BJ (cell line): ENCODE data around the gene CFDP1. TPM values are rescaled to one million over a fixed set of nuclear protein-coding genes. Genes with fewer than 3 reads are reported as not detected.
A peak's percentile ranks its signal among the peaks of the same experiment; 100 is the strongest.

ENCODE experiments used
- CTCF ChIA-PET: fragments of 350-600 bp; formaldehyde crosslinking; extraction: SDS; loops from one replicate; lab custom pipeline; 2021; ENCODE audit warnings: antibody characterized with exemption, inconsistent platforms; lab: Yijun Ruan, JAX
- POLR2A ChIA-PET: fragments of 300-600 bp; sonication (Branson Sonifier 250); formaldehyde crosslinking; extraction: SDS; loops from one replicate; lab custom pipeline; 2021; ENCODE audit warnings: antibody characterized with exemption; lab: Charles Lee
- DNase-seq: peaks from one replicate; pipeline ENCODE4 v3.0.0-alpha.2; 2011; ENCODE audit warnings: low read depth
- H3K27me3 ChIP-seq: 2 replicates; pipeline ENCODE4 v1.6.0; 2011; ENCODE audit warnings: low read length; ENCODE audit not compliant: control insufficient read depth, insufficient read depth
- H3K36me3 ChIP-seq: 2 replicates; pipeline ENCODE4 v1.5.1; 2011; ENCODE audit warnings: low read length; ENCODE audit not compliant: control insufficient read depth, insufficient read depth
- H3K4me3 ChIP-seq: 2 replicates; pipeline ENCODE4 v1.5.1; 2011; ENCODE audit warnings: low read depth, mild to moderate bottlenecking, control low read depth, low read length
- CTCF ChIP-seq: IDR thresholded peaks from 2 replicates; pipeline ENCODE4 v1.5.1; 2011; ENCODE audit warnings: low read depth, mild to moderate bottlenecking, control low read depth, inconsistent platforms, low read length, moderate library complexity; ENCODE audit not compliant: insufficient read depth
- polyA plus RNA-seq: library from polyadenylated mRNA; depleted of rRNA; stranded (reverse); fragments of >200 nt; gene quantifications from 2 replicates; pipeline ENCODE4 v1.2.3, GENCODE V29; 2011

The CFDP1 gene
- polyA plus RNA-seq, 1 experiment, result 10.9 TPM

- Histone ChIP-seq H3K36me3 (no peaks in the 10 kb centered on the region), H3K4me3 (peak overlapping the region; percentile 74), H3K27me3 (no peaks in the 10 kb centered on the region)
- POLR2A ChIA-PET, result no interaction called here
- no peak for TF ChIP-seq CTCF
- DNase-seq, result no peak
- CTCF ChIA-PET, result interaction anchor here (2.4 kb wide), 1 partner anchor 9 kb away, joined by 12 read pairs; no protein-coding TSS in a partner anchor
These were observed 29.5 kb upstream of the CFDP1 start for GRCh38 chr16:75462806-75463205.

- no peak for DNase-seq
- TF ChIP-seq CTCF, result no peak
- Histone ChIP-seq H3K36me3 (no peaks in the 10 kb centered on the region), H3K4me3 (no peak overlapping the region), H3K27me3 (no peaks in the 10 kb centered on the region)
- ChIA-PET CTCF (no interaction called here), POLR2A (no interaction called here)
These were observed 28.3 kb upstream of the CFDP1 start for GRCh38 chr16:75461575-75461974.

- no peak for DNase-seq
- CTCF ChIA-PET, result interaction anchor here (0.8 to 1.0 kb wide), 2 partner anchors 11 to 63 kb away, joined by 3 to 6 read pairs; no protein-coding TSS in a partner anchor
- Histone ChIP-seq H3K4me3 (no peak overlapping the region), H3K27me3 (no peaks in the 10 kb centered on the region), H3K36me3 (no peaks in the 10 kb centered on the region)
- no peak for TF ChIP-seq CTCF
- POLR2A ChIA-PET, result no interaction called here
These were observed 27.1 kb upstream of the CFDP1 start for GRCh38 chr16:75460446-75460845.

GRCh38 chr16:75459691-75460090 is 26.4 kb upstream of the CFDP1 start:
- DNase-seq, result no peak
- TF ChIP-seq CTCF, result no peak
- H3K4me3 ChIP-seq, result no peak overlapping the region
- POLR2A ChIA-PET, result no interaction called here
- H3K36me3 ChIP-seq, result no peaks in the 10 kb centered on the region
- CTCF ChIA-PET, result interaction anchor here (1.0 kb wide), 1 partner anchor 62 kb away, joined by 3 read pairs; no protein-coding TSS in a partner anchor
- no peaks in the 10 kb centered on the region for H3K27me3 ChIP-seq

GRCh38 chr16:75458439-75458838 is 25.1 kb upstream of the CFDP1 start:
- no peak for DNase-seq
- Histone ChIP-seq H3K4me3 (no peak overlapping the region), H3K36me3 (no peaks in the 10 kb centered on the region), H3K27me3 (no peaks in the 10 kb centered on the region)
- CTCF ChIA-PET, result no interaction called here
- no peak for TF ChIP-seq CTCF
- POLR2A ChIA-PET, result interaction anchor here (0.6 kb wide), 1 partner anchor 810 kb away, joined by 3 read pairs; no protein-coding TSS in a partner anchor
